Fibroblast of gingiva (primary cell): ENCODE results near the gene PACS1.
"Not testable (repeated sequence)": the region's sequence is repeated elsewhere in the genome, so short reads cannot be mapped to it uniquely, and the experiment has no call there.

Experiments used
- DNase-seq: peaks from one replicate; pipeline ENCODE4 v3.0.0-alpha.2; 2011; ENCODE audit warnings: low read depth

Gene PACS1

DNA sequence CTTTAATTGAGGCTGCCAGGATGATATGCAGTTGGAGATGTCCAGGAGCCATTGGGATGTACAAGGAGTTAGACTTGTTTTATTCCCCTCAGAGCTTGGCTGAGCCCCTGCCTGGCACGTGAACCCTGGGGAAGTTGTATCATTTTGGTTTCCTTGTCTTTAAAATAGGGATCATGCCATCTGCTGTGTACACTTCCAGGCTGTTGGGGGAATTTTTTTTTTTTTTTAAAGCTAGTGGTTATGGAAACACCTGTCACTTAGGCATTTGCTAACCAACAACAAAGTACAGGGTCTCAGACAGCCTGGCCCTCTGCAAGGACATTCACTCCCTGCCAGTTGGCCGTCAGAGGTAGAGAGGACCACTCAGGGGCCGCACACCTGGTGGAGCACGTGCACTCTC lies 189.9 kb downstream of the PACS1 start:
- no peak for DNase-seq

DNA sequence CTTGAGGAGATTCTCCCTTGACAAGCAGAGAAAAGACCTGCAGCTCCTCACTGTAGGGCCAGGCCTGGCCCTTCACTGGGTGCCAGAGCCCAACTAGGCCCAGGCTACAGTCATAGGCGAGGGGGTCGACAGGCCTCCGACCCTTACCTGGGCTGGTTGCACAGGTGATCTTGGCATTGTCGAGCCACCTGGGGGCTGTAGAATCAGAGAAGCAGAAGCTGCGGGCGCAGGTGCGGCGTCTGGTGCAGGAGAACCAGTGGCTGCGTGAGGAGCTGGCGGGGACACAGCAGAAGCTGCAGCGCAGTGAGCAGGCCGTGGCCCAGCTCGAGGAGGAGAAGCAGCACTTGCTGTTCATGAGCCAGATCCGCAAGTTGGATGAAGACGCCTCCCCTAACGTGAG lies 191.5 kb downstream of the PACS1 start:
- DNase-seq, result no peak

DNA sequence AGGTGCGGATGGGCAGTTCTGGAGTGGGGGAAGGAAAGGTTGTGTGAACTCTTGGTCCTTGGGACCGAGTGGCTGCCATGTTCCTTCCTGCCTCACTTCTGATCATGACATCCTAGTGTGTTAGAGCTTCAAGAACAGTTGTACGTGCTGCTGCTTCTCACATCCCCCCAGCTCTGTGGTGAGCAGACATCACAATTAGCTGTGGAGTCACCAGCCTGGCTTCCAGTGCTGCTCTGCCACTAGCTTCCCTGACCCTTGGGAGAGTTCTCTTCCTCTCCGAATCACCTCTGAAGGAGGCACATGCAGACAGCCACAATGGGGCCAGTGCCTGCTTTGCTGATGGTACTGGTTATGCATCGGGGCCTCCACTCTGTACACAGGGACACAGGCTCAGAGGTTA lies 192.1 kb downstream of the PACS1 start:
- no peak for DNase-seq

DNA sequence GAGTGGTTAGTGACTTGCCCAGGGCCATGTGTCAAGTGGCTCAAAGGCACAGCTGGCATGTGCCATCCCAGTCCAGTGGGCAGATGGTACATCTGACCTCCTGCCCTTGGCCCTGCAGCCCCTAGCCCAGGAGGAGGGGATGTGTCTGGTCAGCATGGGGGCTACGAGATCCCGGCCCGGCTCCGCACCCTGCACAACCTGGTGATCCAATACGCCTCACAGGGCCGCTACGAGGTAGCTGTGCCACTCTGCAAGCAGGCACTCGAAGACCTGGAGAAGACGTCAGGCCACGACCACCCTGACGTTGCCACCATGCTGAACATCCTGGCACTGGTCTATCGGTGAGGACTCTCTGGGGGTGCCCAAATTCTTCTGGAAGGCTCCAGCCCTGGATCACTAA lies 192.6 kb downstream of the PACS1 start:
- DNase-seq, result no peak

DNA sequence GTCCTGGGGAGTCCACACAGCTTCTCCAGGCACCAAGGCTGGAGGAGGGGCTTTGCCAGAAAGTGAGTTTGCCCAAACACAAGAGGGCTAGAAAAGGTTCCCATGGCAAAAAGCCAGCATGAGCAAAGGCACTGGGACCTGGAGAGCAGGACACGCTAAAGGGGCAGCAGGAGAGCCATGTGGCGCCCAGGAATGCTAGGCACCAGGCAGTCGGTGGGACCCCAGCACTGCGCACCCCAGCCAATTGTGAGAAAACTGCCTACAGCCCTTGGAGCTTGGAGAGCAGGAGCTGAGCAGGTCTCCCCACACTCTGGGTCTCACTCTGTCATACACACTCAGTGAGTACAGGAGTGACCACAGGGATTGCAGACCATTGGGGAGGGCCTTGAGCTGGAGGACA lies 193.2 kb downstream of the PACS1 start:
- DNase-seq, result no peak

DNA sequence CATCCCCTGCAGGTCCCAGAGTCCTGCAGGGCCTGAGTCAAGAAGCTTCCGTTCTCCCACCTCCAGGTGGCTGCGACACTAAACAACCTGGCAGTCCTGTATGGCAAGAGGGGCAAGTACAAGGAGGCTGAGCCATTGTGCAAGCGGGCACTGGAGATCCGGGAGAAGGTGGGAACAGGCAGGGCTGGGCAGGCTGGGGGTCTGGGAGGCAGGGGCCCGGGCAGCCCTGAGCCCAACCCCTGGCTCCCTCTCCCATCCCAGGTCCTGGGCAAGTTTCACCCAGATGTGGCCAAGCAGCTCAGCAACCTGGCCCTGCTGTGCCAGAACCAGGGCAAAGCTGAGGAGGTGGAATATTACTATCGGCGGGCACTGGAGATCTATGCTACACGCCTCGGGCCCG lies 193.7 kb downstream of the PACS1 start:
- no peak for DNase-seq

DNA sequence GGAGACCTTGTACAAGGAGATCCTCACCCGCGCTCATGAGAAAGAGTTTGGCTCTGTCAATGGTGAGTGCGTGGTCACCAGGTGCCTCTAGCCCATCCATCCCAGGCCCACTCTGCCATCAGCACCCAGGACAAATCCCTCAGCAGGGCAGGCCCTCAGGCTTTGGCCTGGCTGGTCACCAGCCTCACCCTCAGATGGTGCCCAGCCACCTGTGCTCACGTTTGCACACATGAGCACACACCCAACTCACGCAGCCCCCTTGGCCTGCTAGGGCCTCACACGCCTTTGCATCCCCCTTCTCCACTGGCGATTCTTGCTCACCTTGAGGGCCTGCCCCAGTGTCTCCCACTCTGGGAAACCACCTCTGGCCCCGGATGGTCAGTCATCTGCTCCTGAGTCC lies 194.3 kb downstream of the PACS1 start:
- DNase-seq, result no peak

DNA sequence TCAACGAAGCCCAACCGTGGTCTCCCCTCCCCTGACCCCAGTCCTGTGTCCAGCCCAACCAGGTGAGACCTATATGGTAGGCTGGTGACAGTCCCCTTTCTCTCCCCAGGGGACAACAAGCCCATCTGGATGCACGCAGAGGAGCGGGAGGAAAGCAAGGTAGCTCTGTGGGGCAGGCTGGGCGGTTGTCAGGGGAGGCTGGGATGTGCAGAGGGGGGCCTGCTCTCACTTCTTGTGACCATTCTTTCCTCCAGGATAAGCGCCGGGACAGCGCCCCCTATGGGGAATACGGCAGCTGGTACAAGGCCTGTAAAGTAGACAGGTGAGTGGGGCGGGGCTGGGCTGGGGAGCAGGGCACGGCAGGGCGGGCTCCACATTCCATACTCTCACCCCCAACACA lies 194.8 kb downstream of the PACS1 start:
- no peak for DNase-seq

DNA sequence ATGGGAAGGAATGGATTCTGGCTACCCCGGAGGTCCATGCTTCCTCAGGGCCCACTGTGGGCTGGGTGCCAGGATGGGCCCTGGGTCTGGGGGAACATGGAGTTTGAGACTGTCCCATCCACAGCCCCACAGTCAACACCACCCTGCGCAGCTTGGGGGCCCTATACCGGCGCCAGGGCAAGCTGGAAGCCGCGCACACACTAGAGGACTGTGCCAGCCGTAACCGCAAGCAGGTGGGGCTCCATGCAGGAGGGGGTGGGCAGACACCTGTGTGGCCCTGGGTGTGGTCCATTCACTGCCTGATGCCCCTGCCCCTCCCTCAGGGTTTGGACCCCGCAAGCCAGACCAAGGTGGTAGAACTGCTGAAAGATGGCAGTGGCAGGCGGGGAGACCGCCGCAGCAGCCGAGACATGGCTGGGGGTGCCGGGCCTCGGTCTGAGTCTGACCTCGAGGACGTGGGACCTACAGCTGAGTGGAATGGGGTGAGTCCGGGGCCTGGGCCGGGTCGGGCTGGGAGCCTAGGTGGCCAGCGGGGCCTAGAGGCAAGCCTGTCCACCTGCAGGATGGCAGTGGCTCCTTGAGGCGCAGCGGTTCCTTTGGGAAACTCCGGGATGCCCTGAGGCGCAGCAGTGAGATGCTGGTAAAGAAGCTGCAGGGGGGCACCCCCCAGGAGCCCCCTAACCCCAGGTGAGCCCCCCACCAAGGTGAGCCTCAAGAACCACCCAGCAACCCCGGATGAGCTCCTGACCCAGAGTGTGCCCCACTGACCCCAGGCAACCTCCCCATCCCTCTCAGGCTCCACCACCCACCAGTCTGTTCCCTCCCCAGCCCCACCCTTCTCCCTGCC lies 195.7 kb downstream of the PACS1 start:
- DNase-seq, result no peak

DNA sequence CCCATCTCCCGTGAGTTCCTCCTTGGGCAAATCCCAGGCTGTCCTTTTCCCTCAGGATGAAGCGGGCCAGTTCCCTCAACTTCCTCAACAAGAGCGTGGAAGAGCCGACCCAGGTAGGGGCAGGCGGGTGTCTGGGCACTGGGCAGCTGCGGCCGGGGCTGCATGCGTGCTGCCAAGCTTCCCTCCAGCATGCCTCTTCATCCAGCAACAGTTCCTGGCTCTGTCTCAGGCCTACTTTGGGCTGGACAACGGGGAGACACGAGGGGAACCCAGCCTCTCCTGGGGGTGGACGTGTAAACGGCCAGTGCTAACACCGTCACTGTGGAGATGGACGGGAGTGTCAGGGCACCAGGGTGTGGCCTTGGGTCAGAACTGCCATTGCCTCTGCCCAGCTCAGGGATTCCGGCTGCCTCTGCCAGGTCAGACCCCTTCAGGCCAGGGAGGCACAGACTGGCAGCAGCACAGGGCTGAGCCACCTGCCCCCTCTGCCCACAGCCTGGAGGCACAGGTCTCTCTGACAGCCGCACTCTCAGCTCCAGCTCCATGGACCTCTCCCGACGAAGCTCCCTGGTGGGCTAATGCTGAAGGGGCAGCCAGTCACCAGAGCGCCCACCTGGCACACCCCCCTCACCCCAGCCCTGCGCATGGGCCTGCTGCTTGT lies 196.4 kb downstream of the PACS1 start:
- no peak for DNase-seq

DNA sequence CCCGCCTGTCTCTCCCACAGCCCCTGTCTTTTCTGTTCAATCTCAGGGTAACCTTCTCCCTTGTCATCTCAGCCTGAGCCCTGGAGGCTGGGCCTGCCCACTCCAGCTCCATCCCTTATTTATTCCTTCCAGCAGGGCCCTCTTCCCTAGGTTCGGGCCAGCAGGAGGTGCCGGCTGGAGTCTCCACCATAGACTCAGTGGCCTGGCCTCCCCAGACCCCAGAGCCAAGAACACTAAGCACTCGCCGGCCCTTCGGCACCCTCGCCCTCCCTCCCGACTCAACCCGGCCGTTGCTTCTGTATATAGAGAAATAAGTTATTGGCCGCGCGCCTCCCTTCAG lies 196.9 kb downstream of the PACS1 start:
- DNase-seq, result no peak

DNA sequence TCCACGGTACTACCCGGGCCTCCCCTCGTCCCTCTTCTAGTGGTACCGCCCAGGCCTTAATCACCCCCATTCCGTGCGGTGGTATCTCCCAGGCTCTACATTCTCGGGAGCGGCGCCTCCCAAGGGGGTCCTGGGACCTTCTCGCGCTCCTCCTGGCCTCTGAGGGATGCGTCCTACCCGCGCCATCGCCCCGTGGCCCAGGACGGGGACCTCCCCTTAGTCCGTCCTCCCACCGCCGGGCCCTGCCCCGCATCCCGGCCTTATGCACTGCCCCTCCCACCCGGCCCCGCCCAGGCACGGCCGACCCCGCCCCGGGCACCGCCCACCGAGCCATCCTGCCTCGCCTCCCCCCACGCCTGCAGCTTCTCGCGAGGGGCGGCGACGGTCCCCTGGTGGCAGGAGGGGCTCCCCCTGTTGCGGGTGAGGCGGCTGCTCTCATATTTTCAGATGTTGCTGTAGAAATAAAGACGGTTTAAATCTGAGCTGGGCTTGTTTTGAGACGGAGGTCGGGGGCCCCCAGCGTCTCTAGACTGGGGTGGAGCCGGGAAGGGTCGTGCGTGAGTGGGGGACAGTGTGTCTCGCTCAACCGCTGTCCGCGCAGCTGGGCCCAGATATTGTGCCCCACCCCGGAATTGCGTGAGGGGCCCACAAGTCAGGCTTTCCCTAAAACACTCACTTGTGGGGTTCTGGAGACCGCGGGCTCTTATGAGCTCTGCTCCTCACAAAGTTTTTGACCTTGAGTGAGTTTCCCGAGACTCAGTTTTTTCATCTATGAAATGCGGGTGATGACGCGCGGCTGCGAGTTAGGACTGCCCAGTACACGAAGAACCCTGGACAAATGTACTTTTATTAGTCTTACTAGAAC lies 197.5 kb downstream of the PACS1 start:
- peak; percentile 90 for DNase-seq

DNA sequence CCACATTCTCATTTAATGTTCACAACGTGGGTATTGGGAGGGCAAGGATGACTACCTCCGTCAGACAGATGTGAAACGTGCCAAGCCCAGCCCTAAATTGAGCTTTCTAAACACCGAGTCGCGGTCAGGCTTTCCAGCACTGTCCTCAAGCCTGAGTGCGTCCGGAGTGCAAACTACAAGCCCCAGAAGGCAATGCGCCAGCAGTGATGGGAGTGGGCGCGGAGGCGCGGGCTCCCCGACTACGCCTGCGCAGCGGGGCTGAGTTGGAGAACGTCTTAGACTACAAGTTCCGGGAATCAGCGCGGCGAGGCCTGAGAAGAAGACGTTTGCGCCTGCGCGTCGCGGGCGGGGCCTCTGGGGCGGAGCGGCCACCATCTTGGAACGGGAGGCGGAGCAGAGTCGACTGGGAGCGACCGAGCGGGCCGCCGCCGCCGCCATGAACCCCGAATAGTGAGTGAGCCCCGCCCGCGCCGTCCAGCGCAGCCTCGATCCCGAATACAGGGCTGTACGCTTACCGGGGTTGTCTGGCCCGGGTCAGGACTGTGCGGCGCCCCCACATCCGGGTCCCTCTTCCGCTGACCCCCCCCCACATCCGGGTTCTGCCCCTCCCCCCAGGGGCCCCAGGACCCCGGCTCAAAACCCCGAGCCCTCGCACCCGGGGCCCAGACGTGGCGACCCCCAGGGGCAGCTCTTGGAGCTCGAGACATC lies 198.3 kb downstream of the PACS1 start, which contains the start of gene RAB1B:
RAB1B (plus strand) TSS at position 396 of the 708 bp plus-strand sequence; CDS start at position 437, 41 bp downstream.
- peak; percentile 99 for DNase-seq

DNA sequence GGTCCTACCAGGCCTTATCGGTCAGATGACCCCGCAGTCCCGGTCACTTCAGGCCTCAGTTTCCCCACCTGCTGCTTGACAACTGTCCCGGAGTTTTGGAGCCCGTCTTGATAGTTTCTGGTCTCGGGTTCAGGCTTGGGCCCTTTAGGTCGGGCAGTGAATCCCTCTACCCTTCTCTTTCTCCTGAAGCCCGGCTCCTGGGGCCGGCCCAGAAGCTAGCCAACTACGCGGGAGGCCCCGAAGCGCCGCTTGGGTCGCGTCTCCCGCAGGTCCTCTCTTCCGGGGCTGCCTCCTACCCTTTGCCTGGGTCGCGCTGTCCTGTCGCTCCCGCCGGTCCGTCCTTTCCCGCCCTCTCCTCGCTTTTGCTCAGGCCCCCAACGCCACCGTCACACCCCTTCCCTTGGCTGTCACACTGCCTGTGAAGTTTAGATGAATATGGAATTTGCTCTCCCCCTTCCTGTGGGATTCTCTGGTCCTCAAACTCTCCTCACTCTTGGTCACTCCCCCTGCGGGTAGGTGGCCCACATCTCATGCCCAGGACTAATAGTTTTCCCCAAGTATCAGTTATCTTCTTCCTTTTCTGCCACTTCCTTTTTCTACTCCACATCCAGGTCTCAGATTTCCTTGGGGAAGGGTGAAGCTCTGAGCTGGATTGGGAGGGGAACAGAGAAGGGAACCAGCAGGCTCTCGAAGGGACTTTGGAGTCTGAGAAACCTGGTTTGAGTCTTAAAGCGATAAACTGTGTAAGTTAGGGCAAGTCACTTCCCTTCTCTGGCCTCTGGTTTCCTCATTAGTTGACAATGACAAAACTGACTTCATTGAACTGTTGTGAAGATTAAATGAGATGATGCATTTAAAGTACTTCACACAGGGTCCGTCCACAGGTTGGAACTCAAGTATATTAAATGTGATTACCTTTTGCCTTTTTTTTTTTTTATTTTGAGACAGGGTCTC lies 199.2 kb downstream of the PACS1 start:
- DNase-seq, result peak; percentile 37

DNA sequence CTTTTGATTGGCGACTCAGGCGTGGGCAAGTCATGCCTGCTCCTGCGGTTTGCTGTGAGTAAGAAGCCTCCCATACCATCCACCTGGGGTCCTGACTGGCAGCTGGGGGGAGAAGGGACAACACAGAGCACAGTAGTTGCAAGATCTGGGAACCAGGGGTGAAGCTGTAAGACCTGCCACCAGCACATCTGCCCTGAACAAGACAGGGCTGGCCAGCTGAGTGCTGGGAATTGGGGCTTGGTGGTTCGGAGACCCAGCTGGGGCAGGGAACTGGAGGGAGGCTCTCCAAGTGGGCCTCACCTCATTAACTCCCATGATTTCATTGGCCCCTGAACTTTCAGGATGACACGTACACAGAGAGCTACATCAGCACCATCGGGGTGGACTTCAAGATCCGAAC lies 201.7 kb downstream of the PACS1 start:
- no peak for DNase-seq

DNA sequence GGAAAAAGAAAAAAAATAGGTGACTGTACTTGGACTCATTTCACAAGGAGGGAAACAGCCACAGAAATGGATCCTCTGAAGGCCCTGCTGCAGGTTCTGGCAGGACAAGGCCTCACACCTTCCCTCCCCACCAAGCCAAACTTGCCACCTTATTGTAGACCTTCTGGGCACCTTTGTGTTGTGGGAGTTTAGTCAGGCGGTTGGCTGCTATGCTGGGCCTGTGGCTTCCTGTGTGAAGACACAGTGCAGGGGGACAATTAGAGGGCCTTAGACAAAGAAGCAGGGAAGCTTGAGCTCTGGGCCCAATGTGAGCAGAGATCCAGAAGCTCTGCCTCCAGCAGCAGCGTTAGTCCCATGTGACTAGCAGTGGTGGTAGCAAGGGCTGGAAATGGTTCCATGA lies 202.5 kb downstream of the PACS1 start:
- no peak for DNase-seq

DNA sequence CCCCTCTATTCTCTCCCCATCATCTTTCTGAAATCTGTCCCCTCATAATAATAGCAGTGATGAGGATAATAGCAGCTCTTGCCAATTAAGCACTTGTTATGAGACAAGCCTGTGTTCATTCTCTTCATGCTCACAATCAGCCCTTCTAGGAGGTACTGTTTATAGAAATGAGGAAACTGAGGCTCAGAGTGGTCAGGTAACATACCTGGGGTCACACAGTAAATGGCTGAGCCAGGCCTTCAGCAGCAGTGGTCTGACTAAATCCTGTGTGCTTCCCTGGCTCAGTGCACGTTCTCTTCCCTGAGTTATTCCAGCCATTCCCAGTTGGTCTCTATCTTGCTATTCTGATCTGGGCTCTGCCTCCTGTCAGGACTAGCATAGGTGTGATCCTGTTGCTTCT lies 204.1 kb downstream of the PACS1 start:
- no peak for DNase-seq

DNA sequence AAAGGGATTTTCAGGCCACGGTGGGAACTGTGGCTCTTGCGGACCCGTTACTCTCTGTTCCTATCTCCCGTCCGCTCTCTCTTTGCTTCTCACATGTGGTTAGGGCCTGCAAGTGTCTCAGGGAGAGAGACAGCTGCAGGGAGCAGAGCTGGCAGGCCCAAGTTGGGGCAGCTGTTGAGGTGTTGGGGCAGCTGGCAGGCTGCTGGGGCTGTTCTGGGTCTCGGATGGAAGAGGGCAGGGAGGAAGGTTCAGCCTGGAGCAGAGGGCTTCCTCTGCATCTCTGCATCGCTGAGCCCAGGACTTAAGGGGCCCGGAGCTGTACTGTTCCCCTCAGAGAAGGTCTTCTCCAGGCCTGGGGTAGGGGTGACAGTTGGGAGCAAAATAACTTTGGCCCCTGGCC lies 205.3 kb downstream of the PACS1 start:
- no peak for DNase-seq

DNA sequence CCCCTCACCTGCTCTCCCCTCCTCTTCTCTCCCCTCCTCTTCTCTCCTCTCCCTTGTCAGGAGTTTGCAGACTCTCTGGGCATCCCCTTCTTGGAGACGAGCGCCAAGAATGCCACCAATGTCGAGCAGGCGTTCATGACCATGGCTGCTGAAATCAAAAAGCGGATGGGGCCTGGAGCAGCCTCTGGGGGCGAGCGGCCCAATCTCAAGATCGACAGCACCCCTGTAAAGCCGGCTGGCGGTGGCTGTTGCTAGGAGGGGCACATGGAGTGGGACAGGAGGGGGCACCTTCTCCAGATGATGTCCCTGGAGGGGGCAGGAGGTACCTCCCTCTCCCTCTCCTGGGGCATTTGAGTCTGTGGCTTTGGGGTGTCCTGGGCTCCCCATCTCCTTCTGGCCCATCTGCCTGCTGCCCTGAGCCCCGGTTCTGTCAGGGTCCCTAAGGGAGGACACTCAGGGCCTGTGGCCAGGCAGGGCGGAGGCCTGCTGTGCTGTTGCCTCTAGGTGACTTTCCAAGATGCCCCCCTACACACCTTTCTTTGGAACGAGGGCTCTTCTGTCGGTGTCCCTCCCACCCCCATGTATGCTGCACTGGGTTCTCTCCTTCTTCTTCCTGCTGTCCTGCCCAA lies 206.0 kb downstream of the PACS1 start:
- no peak for DNase-seq

DNA sequence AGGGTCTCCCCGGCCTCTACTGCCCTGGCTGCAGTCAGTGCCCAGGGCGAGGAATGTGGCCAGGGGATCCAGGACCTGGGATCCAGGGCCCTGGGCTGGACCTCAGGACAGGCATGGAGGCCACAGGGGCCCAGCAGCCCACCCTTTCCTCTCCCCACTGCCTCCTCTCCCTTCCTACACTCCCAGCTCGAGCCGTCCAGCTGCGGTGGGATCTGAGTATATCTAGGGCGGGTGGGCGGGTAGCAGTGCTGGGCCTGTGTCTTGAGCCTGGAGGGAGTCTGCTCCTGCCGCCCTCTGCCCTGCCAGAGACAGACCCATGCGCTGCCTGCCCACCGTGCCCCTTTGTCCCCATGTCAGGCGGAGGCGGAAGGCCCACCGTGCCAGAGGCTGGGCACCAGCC lies 206.5 kb downstream of the PACS1 start:
- not testable (repeated sequence) for DNase-seq
